RPMI7951 (cell line): ENCODE data around the gene PTPN20. TPM values are rescaled to one million over a fixed set of nuclear protein-coding genes. Genes with fewer than 3 reads are reported as not detected.

ENCODE experiments used
- DNase-seq: peaks from one replicate; pipeline ENCODE4 v3.0.0-alpha.2; 2012; ENCODE audit warnings: low read depth
- total RNA-seq: library from RNA; depleted of rRNA; stranded (reverse); fragments of >200 nt; shearing (Covaris generic); gene quantifications from 2 replicates; pipeline ENCODE4 v1.2.3, GENCODE V29; 2014

PTPN20 gene
- total RNA-seq, 1 experiment from 2014 or later, result 4.9 TPM

GRCh38 chr10:47034441-47035051 is 123.3 kb downstream of the PTPN20 start:
- no peak for DNase-seq

- DNase-seq, result no peak
Observed at GRCh38 chr10:47035171-47035818, 124.1 kb downstream of the PTPN20 start.

- no peak for DNase-seq
Observed at GRCh38 chr10:47035819-47036337, 124.7 kb downstream of the PTPN20 start.

GRCh38 chr10:47036771-47037170 is 125.5 kb downstream of the PTPN20 start:
- DNase-seq, result no peak

GRCh38 chr10:47037654-47038425 is 126.6 kb downstream of the PTPN20 start:
- no peak for DNase-seq

GRCh38 chr10:47038881-47039561 is 127.8 kb downstream of the PTPN20 start:
- no peak for DNase-seq

GRCh38 chr10:47039562-47039913 is 128.3 kb downstream of the PTPN20 start:
- no peak for DNase-seq

GRCh38 chr10:47040041-47040491 is 128.8 kb downstream of the PTPN20 start:
- no peak for DNase-seq

GRCh38 chr10:47040681-47041080 is 129.5 kb downstream of the PTPN20 start:
- no peak for DNase-seq

GRCh38 chr10:47041396-47042198 is 130.4 kb downstream of the PTPN20 start:
- DNase-seq, result no peak

GRCh38 chr10:47042199-47042473 is 130.9 kb downstream of the PTPN20 start:
- no peak for DNase-seq

- DNase-seq, result no peak
Observed at GRCh38 chr10:47042780-47043750, 131.8 kb downstream of the PTPN20 start.

- no peak for DNase-seq
Observed at GRCh38 chr10:47043928-47044538, 132.8 kb downstream of the PTPN20 start.

GRCh38 chr10:47044741-47045140 is 133.5 kb downstream of the PTPN20 start:
- DNase-seq, result no peak

GRCh38 chr10:47045331-47045861 is 134.2 kb downstream of the PTPN20 start:
- no peak for DNase-seq

- no peak for DNase-seq
Observed at GRCh38 chr10:47046321-47047126, 135.3 kb downstream of the PTPN20 start.

GRCh38 chr10:47047127-47047504 is 135.9 kb downstream of the PTPN20 start:
- no peak for DNase-seq

GRCh38 chr10:47047577-47048525 is 136.6 kb downstream of the PTPN20 start:
- peak; percentile 42 for DNase-seq
